NCI-H524 (cell line): Measurements from ENCODE around the gene MTHFS.

ENCODE experiments used
- DNase-seq, 2 experiments: peaks; one replicate each; lab custom pipeline; 2025; lab: John Stamatoyannopoulos, UW

MTHFS gene

GRCh38 chr15:79815468-79815867, 81.3 kb downstream of the MTHFS start:
- DNase-seq, result peak; percentile 89 to 96

- no peak for DNase-seq
These were observed 84.3 kb downstream of the MTHFS start for GRCh38 chr15:79812541-79812940.

- DNase-seq, result peak; percentile 32 to 77
These were observed 85.1 kb downstream of the MTHFS start for GRCh38 chr15:79811406-79812405.

DNA sequence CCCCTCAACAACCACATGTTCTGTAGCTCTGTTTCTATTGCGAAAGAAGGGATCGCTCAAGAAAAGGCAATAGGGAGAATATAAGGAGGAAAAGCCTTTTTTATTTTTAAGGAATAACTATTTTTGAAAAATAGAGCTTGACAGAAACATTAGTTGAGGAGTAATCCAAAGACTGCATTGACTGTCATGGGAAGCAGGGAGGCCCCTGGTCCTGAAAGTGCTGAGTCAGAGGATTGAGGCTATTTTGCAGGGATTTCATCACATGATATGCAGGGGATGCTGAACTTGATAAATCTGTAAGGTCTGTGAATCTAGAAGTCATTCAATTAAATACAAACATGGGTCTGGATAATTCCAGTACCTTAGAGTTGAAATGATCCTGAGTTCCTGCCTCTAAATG, 92.0 kb downstream of the MTHFS start:
- DNase-seq, result no peak

DNA sequence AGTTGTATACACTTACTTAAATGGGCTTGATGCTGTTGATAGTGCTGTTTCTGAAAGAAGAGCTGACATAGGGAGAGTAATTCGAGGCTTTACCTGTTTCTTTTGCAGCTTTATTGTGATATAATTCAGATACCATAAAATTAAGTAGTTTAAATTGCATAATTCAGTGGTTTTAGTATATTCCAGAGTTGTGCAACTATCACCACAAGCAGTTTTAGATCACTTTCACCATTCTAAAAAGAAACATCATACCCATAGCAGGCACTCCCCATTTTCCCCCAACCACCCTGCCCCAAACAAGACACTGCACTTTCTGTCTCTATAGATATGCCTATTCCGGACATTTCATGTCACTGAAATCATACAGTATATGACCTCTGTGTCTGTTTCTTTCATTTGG, 98.5 kb downstream of the MTHFS start:
- no peak for DNase-seq
